ENCODE results near the gene GPR152. TPM values are rescaled to one million over a fixed set of nuclear protein-coding genes. Genes with fewer than 3 reads are reported as not detected.

GPR152 gene
- total RNA-seq, 1 experiment from 2014 or later, result not detected

DNA sequence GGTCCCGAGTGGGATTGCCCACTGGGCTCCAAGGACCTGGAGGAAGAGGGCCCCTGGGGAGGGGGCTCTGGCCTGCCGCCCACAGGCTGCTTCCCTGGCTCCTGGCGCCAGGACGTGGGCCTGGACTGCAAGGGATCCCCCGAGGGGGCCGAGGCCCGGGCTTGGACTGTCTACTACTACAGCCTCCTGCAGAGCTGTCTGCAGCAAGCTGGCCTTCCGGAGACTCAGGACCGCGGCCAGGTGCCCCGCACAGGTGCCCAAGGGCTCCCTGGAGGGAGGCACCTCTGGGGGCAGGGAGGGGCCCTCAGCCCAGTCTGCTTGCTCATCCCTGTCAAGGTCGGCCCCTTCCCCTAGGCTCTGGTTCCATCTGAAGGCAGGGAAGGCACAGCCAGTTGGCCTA is 35.1 kb downstream of the GPR152 start:
- no peaks in the 10 kb centered on the region; a peak in 1 of 5 replicates for H3K9me3 Mint-ChIP-seq
- H3K36me3 Mint-ChIP-seq (ENCODE audit: insufficient read depth in 1 of 3, low read depth in 3 of 3), result peaks cover 0 to 1% (median 0%) of the 10 kb centered on the region in 3 experiments; a peak in 1 of 7 replicates
- no peak overlapping the region for H3K27ac ChIP-seq (ENCODE audit: insufficient read length, low read depth, low read length)

More for the DNA sequence above, 35.1 kb downstream of the GPR152 start:
- TF ChIP-seq, protein P1, sequence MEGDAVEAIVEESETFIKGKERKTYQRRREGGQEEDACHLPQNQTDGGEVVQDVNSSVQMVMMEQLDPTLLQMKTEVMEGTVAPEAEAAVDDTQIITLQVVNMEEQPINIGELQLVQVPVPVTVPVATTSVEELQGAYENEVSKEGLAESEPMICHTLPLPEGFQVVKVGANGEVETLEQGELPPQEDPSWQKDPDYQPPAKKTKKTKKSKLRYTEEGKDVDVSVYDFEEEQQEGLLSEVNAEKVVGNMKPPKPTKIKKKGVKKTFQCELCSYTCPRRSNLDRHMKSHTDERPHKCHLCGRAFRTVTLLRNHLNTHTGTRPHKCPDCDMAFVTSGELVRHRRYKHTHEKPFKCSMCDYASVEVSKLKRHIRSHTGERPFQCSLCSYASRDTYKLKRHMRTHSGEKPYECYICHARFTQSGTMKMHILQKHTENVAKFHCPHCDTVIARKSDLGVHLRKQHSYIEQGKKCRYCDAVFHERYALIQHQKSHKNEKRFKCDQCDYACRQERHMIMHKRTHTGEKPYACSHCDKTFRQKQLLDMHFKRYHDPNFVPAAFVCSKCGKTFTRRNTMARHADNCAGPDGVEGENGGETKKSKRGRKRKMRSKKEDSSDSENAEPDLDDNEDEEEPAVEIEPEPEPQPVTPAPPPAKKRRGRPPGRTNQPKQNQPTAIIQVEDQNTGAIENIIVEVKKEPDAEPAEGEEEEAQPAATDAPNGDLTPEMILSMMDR (conservative IDR thresholded peaks at IDR 0.05), result no peak
- H3K4me3 Mint-ChIP-seq, result no peak overlapping the region
- H4K91ac ChIP-seq (ENCODE audit: insufficient read length, low read depth, low read length), result no peak overlapping the region
- H3K79me2 ChIP-seq (ENCODE audit: insufficient read depth, low read length), result no peaks in the 10 kb centered on the region
- H4K8ac ChIP-seq (replicated peaks; ENCODE audit: insufficient read length, low read depth, low read length), result no peak overlapping the region
- no peak overlapping the region for H2BK20ac ChIP-seq (ENCODE audit: low read depth, low read length, poor library complexity, severe bottlenecking)
- no peak overlapping the region for H2BK15ac ChIP-seq (ENCODE audit: low read depth, low read length)
- H3K4ac ChIP-seq (ENCODE audit: low read depth, low read length), result no peak overlapping the region
- H3K27me3 Mint-ChIP-seq (ENCODE audit: low read depth), result peaks cover 35% of the 10 kb centered on the region
- no CpG with 5 or more reads among the region's 12 CpGs for WGBS (ENCODE audit: extremely low coverage, insufficient read length, low lambda C conversion rate)
- no peak overlapping the region for H3K27ac Mint-ChIP-seq
- no peak overlapping the region for H3K4me2 ChIP-seq (ENCODE audit: insufficient read depth, insufficient read length, low read length)
- no peak overlapping the region for H3K14ac ChIP-seq (ENCODE audit: insufficient read depth, low read length)
- H3K56ac ChIP-seq (ENCODE audit: insufficient read length, low read depth, low read length), result no peak overlapping the region
- H4K20me1 ChIP-seq (ENCODE audit: control insufficient read depth, insufficient read depth, insufficient read length), result no peaks in the 10 kb centered on the region
- H3K27me3 ChIP-seq (ENCODE audit: insufficient read depth, low read length), result no peaks in the 10 kb centered on the region
- no peak overlapping the region for H3K9ac ChIP-seq (ENCODE audit: extremely low read depth, insufficient read length, low read length)
- H3K4me1 ChIP-seq (ENCODE audit: insufficient read depth, low read length), result no peaks in the 10 kb centered on the region
- H2BK12ac ChIP-seq (ENCODE audit: insufficient read length, low read depth, low read length), result no peak overlapping the region
- H3K23me2 ChIP-seq (ENCODE audit: insufficient read length, low read depth, low read length, poor library complexity, severe bottlenecking), result no peaks in the 10 kb centered on the region
- H2BK5ac ChIP-seq (ENCODE audit: insufficient read length, low read length), result no peak overlapping the region
- H2AK5ac ChIP-seq (ENCODE audit: insufficient read length, low read length), result no peak overlapping the region
- H4K5ac ChIP-seq (ENCODE audit: insufficient read length, low read depth, low read length), result no peak overlapping the region
- no peak overlapping the region for H2BK120ac ChIP-seq (ENCODE audit: low read depth, low read length, poor library complexity, severe bottlenecking)
- no peaks in the 10 kb centered on the region for H3K79me1 ChIP-seq (ENCODE audit: insufficient read depth, low read depth, low read length, poor library complexity, severe bottlenecking)
- H3T11ph ChIP-seq (ENCODE audit: low read length), result no peak overlapping the region
- no peaks in the 10 kb centered on the region for H3K9me3 ChIP-seq (ENCODE audit: control insufficient read depth, low read depth, low read length)
- H3K4me1 Mint-ChIP-seq, result peaks cover 18 to 22% of the 10 kb centered on the region in 2 experiments
- no peak overlapping the region for H2AFZ ChIP-seq (ENCODE audit: low read length)
- H3K23ac ChIP-seq (ENCODE audit: insufficient read length, low read depth, low read length), result no peak overlapping the region
- no peak for DNase-seq
- H3K18ac ChIP-seq (ENCODE audit: insufficient read length, low read depth, low read length), result no peak overlapping the region
